CD8-positive, alpha-beta memory T cell (primary cell): ENCODE measurements around the gene FNDC7. TPM values are rescaled to one million over a fixed set of nuclear protein-coding genes. Genes with fewer than 3 reads are reported as not detected.
A peak's percentile ranks its signal among the peaks of the same experiment; 100 is the strongest.

Source experiments
- CTCF ChIA-PET: fragments of 350-600 bp; sonication (Branson Sonifier 250); formaldehyde crosslinking; loops from one replicate; lab custom pipeline; 2021; ENCODE audit warnings: antibody characterized with exemption; lab: Charles Lee
- POLR2A ChIA-PET: fragments of 350-600 bp; sonication (Branson Sonifier 250); formaldehyde crosslinking; loops from one replicate; lab custom pipeline; 2021; ENCODE audit warnings: antibody characterized with exemption; lab: Charles Lee
- DNase-seq, 5 donors: peaks; one replicate each; pipeline versions ENCODE4 v3.0.0 to v3.0.0-alpha.2; 2020 to 2022; ENCODE audit warnings: mixed read lengths in 1 of 5
- H3K27ac ChIP-seq: one replicate; pipeline ENCODE4 v1.7.0; 2013; ENCODE audit warnings: low read depth, mild to moderate bottlenecking, low read length, moderate library complexity
- H3K27me3 ChIP-seq: 2 replicates; pipeline ENCODE4 v1.7.0; 2013; ENCODE audit warnings: low read length, mild to moderate bottlenecking; ENCODE audit not compliant: insufficient read depth, poor library complexity, severe bottlenecking
- H3K36me3 ChIP-seq: 2 replicates; pipeline ENCODE4 v1.7.0; 2013; ENCODE audit warnings: mild to moderate bottlenecking, low read length, moderate library complexity; ENCODE audit not compliant: insufficient read depth
- H3K4me1 ChIP-seq: 2 replicates; pipeline ENCODE4 v1.7.0; 2013; ENCODE audit warnings: mild to moderate bottlenecking, low read length, moderate library complexity; ENCODE audit not compliant: insufficient read depth
- H3K4me3 ChIP-seq: 2 replicates; pipeline ENCODE4 v1.7.0; 2013; ENCODE audit warnings: mild to moderate bottlenecking, low read length
- H3K9me3 ChIP-seq: 2 replicates; pipeline ENCODE4 v1.7.0; 2013; ENCODE audit warnings: mild to moderate bottlenecking, low read length
- H3K27ac Mint-ChIP-seq, 8 donors: one replicate each; pipeline ENCODE4 v1.8.0; 2020 to 2021; ENCODE audit warnings: mixed read lengths in 8 of 8, mild to moderate bottlenecking in 6 of 8, inconsistent platforms in 3 of 8, moderate library complexity in 3 of 8
- H3K27me3 Mint-ChIP-seq, 2 donors: one replicate each; pipeline ENCODE4 v1.8.0; 2020 to 2021; ENCODE audit warnings: mixed read lengths in 2 of 2, mild to moderate bottlenecking in 1 of 2, moderate library complexity in 1 of 2
- H3K36me3 Mint-ChIP-seq, 3 donors: one replicate each; pipeline ENCODE4 v1.8.0; 2020 to 2021; ENCODE audit warnings: mixed read lengths in 3 of 3, inconsistent platforms in 1 of 3, mild to moderate bottlenecking in 1 of 3
- H3K4me1 Mint-ChIP-seq, 3 donors: one replicate each; pipeline ENCODE4 v1.8.0; 2020 to 2021; ENCODE audit warnings: mixed read lengths in 3 of 3, inconsistent platforms in 1 of 3, mild to moderate bottlenecking in 1 of 3
- H3K4me3 Mint-ChIP-seq, 7 donors: one replicate each; pipeline ENCODE4 v1.8.0; 2020 to 2021; ENCODE audit warnings: mixed read lengths in 7 of 7, mild to moderate bottlenecking in 6 of 7, moderate library complexity in 4 of 7, inconsistent platforms in 2 of 7
- H3K9me3 Mint-ChIP-seq, 5 donors: one replicate each; pipeline ENCODE4 v1.8.0; 2020 to 2022; ENCODE audit warnings: mixed read lengths in 5 of 5, mild to moderate bottlenecking in 3 of 5, moderate library complexity in 2 of 5, inconsistent platforms in 1 of 5
- polyA plus RNA-seq: library from polyadenylated mRNA; unstranded; fragments of 300-500 nt; fragmentation: Illumina TruSeq; gene quantifications from one replicate; pipeline ENCODE4 v1.2.3, GENCODE V29; 2021
- total RNA-seq, 2 experiments: library from RNA; stranded (reverse); gene quantifications; one replicate each; pipeline ENCODE4 v1.2.3, GENCODE V29; 2021

FNDC7 gene
- total and polyA plus RNA-seq, 3 experiments from 2014 or later = 0.09 TPM; not detected in 2

GRCh38 chr1:108686614-108687313 is 25.9 kb upstream of the FNDC7 start:
- POLR2A ChIA-PET = interaction anchor here (1.0 kb wide), 1 partner anchor 25 kb away, joined by 3 read pairs; the partner anchor contains the start of gene HENMT1

GRCh38 chr1:108691128-108691941 is 21.4 kb upstream of the FNDC7 start:
- peaks cover 35 to 42% (median 37%) of the 10 kb centered on the region in 3 donors for H3K4me1 Mint-ChIP-seq
- POLR2A ChIA-PET = interaction anchor here (0.7 to 4.8 kb wide), 18 partner anchors 15 to 491 kb away, joined by 3 to 161 read pairs (median 6); partner anchors contain the start of genes EEIG2, ELAPOR1, HENMT1 and SLC25A24
- Histone ChIP-seq H3K27ac (peak overlapping the region; percentile 96), H3K4me3 (peak overlapping the region; percentile 97), H3K27me3 (no peaks in the 10 kb centered on the region), H3K36me3 (peaks cover 11% of the 10 kb centered on the region), H3K9me3 (no peaks in the 10 kb centered on the region), H3K4me1 (peaks cover 34% of the 10 kb centered on the region)
- H3K36me3 Mint-ChIP-seq = peaks cover 5 to 40% (median 8%) of the 10 kb centered on the region in 3 donors
- CTCF ChIA-PET = interaction anchor here (1.0 to 5.4 kb wide), 21 partner anchors 8 to 409 kb away, joined by 3 to 134 read pairs (median 5); partner anchors contain the start of genes EEIG2, FNDC7 and HENMT1
- peak overlapping the region; percentile 91 to 100 (median 98) for H3K27ac Mint-ChIP-seq
- no peak for DNase-seq
- H3K9me3 Mint-ChIP-seq = no peaks in the 10 kb centered on the region
- H3K4me3 Mint-ChIP-seq = peak overlapping the region; percentile 91 to 100 (median 93)
- H3K27me3 Mint-ChIP-seq = no peaks in the 10 kb centered on the region

More at GRCh38 chr1:108686614-108687313, 25.9 kb upstream of the FNDC7 start:
- Histone ChIP-seq H3K9me3 (no peaks in the 10 kb centered on the region), H3K27me3 (no peaks in the 10 kb centered on the region), H3K4me3 (no peak overlapping the region), H3K4me1 (peaks cover 15% of the 10 kb centered on the region), H3K36me3 (no peaks in the 10 kb centered on the region), H3K27ac (no peak overlapping the region)
- Mint-ChIP-seq H3K9me3 (no peaks in the 10 kb centered on the region), H3K4me3 (no peak overlapping the region), H3K27ac (no peak overlapping the region), H3K36me3 (peaks cover 0 to 2% (median under 1%) of the 10 kb centered on the region in 3 donors), H3K27me3 (peaks cover 0 to 5% of the 10 kb centered on the region in 2 donors), H3K4me1 (peaks cover 14 to 16% (median 15%) of the 10 kb centered on the region in 3 donors)
- DNase-seq = no peak
- CTCF ChIA-PET = no interaction called here

GRCh38 chr1:108691942-108692723 is 20.6 kb upstream of the FNDC7 start, which contains the start of gene PRPF38B:
TSS of gene PRPF38B (plus strand) at chr1:108692310. CDS start at chr1:108692592, 282 bp downstream.
- peak within 1 kb of the TSS; percentile 96 for H3K27ac ChIP-seq
- Mint-ChIP-seq H3K9me3 (no peaks in the 10 kb centered on the region), H3K27me3 (no peaks in the 10 kb centered on the region), H3K36me3 (peaks cover 5 to 48% (median 10%) of the 10 kb centered on the region in 3 donors), H3K27ac (peak within 1 kb of the TSS; percentile 91 to 100 (median 98)), H3K4me1 (peaks cover 39 to 50% (median 45%) of the 10 kb centered on the region in 3 donors), H3K4me3 (peak within 1 kb of the TSS; percentile 91 to 100 (median 93))
- peaks cover 19% of the 10 kb centered on the region for H3K36me3 ChIP-seq
- DNase-seq = peak; percentile 92 to 95 (median 94)
- no peaks in the 10 kb centered on the region for H3K9me3 ChIP-seq
- H3K4me1 ChIP-seq = peaks cover 40% of the 10 kb centered on the region
- peak within 1 kb of the TSS; percentile 97 for H3K4me3 ChIP-seq
- ChIA-PET CTCF (interaction anchor here (0.6 to 5.4 kb wide), 32 partner anchors 9 to 408 kb away, joined by 3 to 134 read pairs (median 4); partner anchors contain the start of genes EEIG2, FNDC7 and HENMT1), POLR2A (interaction anchor here (0.6 to 4.8 kb wide), 26 partner anchors 14 to 792 kb away, joined by 3 to 161 read pairs (median 4); partner anchors contain the start of genes ATXN7L2, EEIG2, ELAPOR1 and HENMT1)
- no peaks in the 10 kb centered on the region for H3K27me3 ChIP-seq

GRCh38 chr1:108692724-108693655 is 19.7 kb upstream of the FNDC7 start:
- Histone ChIP-seq H3K4me1 (peaks cover 49% of the 10 kb centered on the region), H3K9me3 (no peaks in the 10 kb centered on the region), H3K27ac (peak overlapping the region; percentile 96), H3K36me3 (peaks cover 27% of the 10 kb centered on the region), H3K27me3 (no peaks in the 10 kb centered on the region), H3K4me3 (peak overlapping the region; percentile 97)
- Mint-ChIP-seq H3K4me3 (peak overlapping the region; percentile 91 to 100 (median 93)), H3K27ac (peak overlapping the region; percentile 91 to 100 (median 98)), H3K36me3 (peaks cover 13 to 56% (median 14%) of the 10 kb centered on the region in 3 donors), H3K4me1 (peaks cover 44 to 59% (median 53%) of the 10 kb centered on the region in 3 donors), H3K27me3 (no peaks in the 10 kb centered on the region), H3K9me3 (no peaks in the 10 kb centered on the region)
- ChIA-PET POLR2A (interaction anchor here (0.6 to 4.8 kb wide), 24 partner anchors 11 to 791 kb away, joined by 3 to 161 read pairs (median 5); partner anchors contain the start of genes ATXN7L2, EEIG2, ELAPOR1 and HENMT1), CTCF (interaction anchor here (0.6 to 5.4 kb wide), 32 partner anchors 10 to 407 kb away, joined by 3 to 134 read pairs (median 4); partner anchors contain the start of genes EEIG2, FNDC7 and HENMT1)
- peak; percentile 70 to 93 (median 91) for DNase-seq

GRCh38 chr1:108695535-108695934 is 17.2 kb upstream of the FNDC7 start:
- Histone ChIP-seq H3K27ac (no peak overlapping the region), H3K4me1 (peaks cover 58% of the 10 kb centered on the region), H3K36me3 (peaks cover 50% of the 10 kb centered on the region), H3K4me3 (peak overlapping the region; percentile 11), H3K9me3 (no peaks in the 10 kb centered on the region), H3K27me3 (no peaks in the 10 kb centered on the region)
- DNase-seq = no peak
- peak overlapping the region; percentile 32 to 80 (median 67) for H3K4me3 Mint-ChIP-seq
- H3K27me3 Mint-ChIP-seq = no peaks in the 10 kb centered on the region
- no peaks in the 10 kb centered on the region for H3K9me3 Mint-ChIP-seq
- CTCF ChIA-PET = interaction anchor here (0.8 to 5.4 kb wide), 4 partner anchors 34 to 134 kb away, joined by 3 to 134 read pairs (median 6); partner anchors contain the start of gene HENMT1
- peaks cover 59 to 80% (median 74%) of the 10 kb centered on the region in 3 donors for H3K4me1 Mint-ChIP-seq
- POLR2A ChIA-PET = interaction anchor here (1.4 to 4.8 kb wide), 2 partner anchors 10 to 35 kb away, joined by 5 to 65 read pairs; partner anchors contain the start of gene HENMT1
- H3K36me3 Mint-ChIP-seq = peaks cover 21 to 82% (median 34%) of the 10 kb centered on the region in 3 donors
- peak overlapping the region; percentile 73 to 96 (median 88) for H3K27ac Mint-ChIP-seq
